GM18526 (cell line): ENCODE results near the gene ACAA2.

Experiments used
- POLR2A ChIP-seq: IDR thresholded peaks from 3 replicates; pipeline ENCODE4 v1.6.1; 2011; ENCODE audit not compliant: insufficient read length; ENCODE audit errors: extremely low read depth

Gene ACAA2

GRCh38 chr18:49762191-49763077, 50.9 kb downstream of the ACAA2 start:
- TF ChIP-seq POLR2A = no peak

- no peak for TF ChIP-seq POLR2A
Observed at GRCh38 chr18:49761771-49762170, 51.6 kb downstream of the ACAA2 start.

GRCh38 chr18:49758263-49758610, 55.1 kb downstream of the ACAA2 start:
- no peak for TF ChIP-seq POLR2A

GRCh38 chr18:49757513-49758262, 55.6 kb downstream of the ACAA2 start:
- TF ChIP-seq POLR2A = no peak

- no peak for TF ChIP-seq POLR2A
Observed at GRCh38 chr18:49756671-49757362, 56.5 kb downstream of the ACAA2 start.

- no peak for TF ChIP-seq POLR2A
Observed at GRCh38 chr18:49756135-49756534, 57.2 kb downstream of the ACAA2 start.

- TF ChIP-seq POLR2A = no peak
Observed at GRCh38 chr18:49755489-49755888, 57.8 kb downstream of the ACAA2 start.

GRCh38 chr18:49754866-49755265, 58.5 kb downstream of the ACAA2 start:
- TF ChIP-seq POLR2A = no peak

- no peak for TF ChIP-seq POLR2A
Observed at GRCh38 chr18:49753643-49754042, 59.7 kb downstream of the ACAA2 start.

GRCh38 chr18:49752095-49752457, 61.3 kb downstream of the ACAA2 start:
- no peak for TF ChIP-seq POLR2A

- TF ChIP-seq POLR2A = no peak
Observed at GRCh38 chr18:49751427-49752094, 61.8 kb downstream of the ACAA2 start.

GRCh38 chr18:49749563-49749962, 63.8 kb downstream of the ACAA2 start:
- TF ChIP-seq POLR2A = no peak

- no peak for TF ChIP-seq POLR2A
Observed at GRCh38 chr18:49747876-49748275, 65.5 kb downstream of the ACAA2 start.

GRCh38 chr18:49745045-49746014, 68.0 kb downstream of the ACAA2 start:
- no peak for TF ChIP-seq POLR2A
